ENCODE measurements around the gene NEO1.
"Not testable (repeated sequence)": the region's sequence is repeated elsewhere in the genome, so short reads cannot be mapped to it uniquely, and the experiment has no call there.

The NEO1 gene

DNA sequence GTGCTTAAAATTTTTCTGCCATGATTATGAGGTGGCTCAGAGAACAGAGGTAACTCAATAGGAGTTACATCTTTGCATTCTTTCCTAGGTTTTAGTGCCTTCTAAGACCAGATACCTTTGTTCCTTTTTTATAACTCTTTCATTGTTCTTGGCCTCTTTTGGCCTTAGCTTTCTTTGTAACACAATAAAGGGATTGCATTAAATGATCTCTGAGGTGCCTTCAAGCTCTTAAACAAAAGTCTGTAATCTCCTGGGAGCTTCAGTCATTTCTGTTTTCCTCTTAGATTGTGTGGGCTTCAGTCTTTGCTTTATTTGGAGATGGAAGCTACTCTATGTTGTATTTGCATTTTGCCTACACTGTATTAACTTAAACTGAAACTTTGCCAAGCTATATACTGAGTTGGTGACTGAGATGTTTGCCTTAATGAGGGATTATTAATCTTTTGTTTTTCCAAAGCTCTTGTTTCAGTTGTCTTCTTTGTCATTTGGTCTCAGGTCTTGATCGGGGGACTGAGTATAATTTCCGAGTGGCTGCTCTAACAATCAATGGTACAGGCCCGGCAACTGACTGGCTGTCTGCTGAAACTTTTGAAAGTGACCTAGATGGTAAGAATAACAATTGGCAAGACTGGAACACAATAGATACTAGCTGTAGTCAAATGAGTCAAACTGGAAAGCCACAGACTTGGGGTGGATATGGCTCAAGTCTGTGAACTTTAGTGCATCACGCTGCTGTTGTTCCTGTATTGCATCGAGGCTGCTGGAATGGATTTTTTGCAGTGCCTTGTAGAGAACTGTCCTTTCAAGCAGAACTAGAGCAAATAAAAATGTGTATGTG, 206.2 kb downstream of the NEO1 start:
- DNase-seq (ENCODE audit: low read depth, low spot score), result no peak

DNA sequence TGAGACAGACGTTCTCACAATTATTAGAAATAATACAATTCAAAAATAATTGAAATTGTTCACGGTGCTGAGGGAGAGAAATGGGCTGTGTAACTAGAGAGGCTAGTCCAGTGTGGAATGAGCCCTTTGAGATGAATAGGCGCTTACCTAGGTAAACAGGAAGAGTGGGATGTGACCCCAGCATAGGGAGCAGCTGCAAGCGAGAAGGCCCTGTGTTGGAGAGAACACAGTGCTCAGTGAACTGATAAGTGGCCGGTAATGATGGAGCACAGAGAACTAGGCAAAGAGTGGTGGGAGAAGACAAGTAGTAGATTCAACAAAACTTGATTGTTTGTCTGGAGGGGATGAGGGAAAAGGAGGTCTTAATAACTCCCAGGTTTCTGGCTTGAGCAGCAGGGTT, 212.6 kb downstream of the NEO1 start:
- no peak for DNase-seq (ENCODE audit: low read depth, low spot score)

DNA sequence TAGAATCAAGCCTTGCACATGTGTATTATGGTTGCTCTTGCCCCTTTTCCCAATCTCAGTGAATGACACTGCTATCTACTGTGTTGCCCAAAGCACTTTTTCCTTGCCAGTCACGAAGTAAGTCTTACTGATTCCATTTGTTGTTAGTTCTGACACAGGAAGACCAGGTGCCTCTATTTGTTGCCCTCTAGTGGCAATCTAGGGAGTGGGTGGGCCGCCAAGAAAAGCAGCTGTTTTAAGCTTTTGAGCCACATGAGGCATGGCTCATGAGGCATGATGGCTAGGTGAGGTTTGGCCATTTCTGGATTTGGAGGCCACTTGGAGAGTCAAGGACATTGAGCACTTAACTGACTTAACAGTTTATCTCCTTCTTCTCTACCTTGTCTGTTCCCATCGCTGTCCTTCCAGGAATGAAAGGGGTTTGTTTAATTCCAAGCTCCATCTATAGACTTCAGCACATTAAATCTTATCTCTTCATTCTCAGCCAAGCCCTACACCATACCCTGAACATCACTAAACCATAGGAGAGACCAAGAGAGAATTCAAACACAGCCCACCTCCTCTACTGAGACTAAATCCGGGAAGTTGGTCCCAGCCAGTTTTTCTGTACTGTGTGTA, 213.4 kb downstream of the NEO1 start:
- DNase-seq (ENCODE audit: low read depth, low spot score), result no peak

DNA sequence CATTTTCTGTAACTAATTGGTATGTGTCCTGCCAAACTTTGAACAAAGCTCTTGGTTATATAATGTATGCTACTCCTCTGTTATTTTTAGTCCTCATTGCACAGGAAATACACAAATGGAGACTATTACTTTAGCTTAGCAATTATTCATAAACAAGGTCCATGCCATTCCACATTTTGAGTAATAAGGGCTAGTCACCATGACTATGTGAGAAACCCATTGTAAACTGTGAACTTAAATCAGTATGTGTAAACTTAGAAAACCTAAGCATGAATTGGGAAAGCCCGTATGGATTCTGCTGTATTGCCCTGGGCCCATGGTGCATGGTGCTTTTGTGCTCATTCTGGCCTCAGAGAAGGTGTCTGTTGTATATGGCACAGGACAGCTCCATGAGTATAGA, 216.2 kb downstream of the NEO1 start:
- no peak for DNase-seq (ENCODE audit: low read depth, low spot score)

DNA sequence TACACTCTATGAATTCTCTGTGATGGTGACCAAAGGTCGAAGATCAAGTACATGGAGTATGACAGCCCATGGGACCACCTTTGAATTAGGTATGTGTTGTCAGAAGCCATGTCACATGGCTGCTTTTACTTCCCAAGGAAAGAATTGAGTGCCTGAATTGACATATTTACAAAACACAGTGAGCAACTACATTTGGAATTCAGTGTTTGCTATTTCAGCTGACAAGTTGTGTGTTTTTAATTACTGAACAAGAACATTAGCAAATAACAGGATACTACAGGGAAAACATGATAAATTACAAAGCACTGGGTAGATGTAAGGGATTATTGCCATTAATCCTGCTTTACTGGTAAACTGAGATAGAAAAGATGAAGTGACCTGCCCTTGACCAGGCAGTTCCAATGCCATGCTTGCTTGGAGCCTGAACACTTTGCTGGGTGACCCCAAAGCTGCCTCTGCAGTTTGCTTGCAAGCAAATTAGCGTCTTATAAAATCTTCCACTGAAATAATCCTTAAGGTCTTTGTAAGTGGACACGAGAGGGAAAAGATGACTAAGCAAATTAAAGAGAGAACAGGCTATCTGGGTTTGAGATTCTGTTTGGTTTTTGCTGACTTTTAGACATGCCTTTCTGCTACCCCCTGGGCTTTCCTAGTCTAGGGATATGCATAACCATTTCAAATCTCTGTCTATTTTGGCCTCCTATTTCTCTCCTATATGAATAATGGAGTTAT, 218.3 kb downstream of the NEO1 start:
- DNase-seq (ENCODE audit: low read depth, low spot score), result no peak

DNA sequence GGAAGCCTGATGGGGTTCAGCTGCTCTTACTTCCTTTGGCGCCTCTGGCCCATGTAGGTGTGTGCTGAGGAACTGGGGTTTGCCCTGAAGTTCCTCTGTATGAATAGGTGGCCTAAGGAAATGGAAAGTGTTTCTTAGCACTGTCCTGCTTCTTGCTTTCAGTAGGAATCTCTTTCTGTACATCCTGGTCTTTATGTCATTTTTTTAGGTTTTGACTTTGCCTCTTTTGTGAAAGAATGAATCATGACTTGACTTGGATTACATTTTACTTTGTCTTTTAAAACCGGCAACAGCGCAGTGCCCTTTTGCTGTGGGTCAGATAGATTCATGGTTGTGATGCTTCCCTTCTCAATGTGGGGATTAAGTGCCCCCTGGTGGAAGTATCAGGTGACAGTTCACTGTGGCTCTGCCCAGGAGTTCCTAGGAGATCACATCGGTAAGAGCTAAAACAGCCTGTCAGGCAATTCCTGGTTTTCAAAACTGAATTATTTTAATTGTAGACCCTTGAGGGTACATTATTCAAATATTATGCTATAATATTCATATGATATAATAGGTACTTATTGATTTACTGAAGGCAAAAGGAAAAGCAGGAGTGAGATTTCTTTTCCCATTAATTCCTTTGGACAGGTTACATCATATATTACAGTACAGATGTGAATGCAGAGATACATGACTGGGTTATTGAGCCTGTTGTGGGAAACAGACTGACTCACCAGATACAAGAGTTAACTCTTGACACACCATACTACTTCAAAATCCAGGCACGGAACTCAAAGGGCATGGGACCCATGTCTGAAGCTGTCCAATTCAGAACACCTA, 221.1 kb downstream of the NEO1 start:
- no peak for DNase-seq (ENCODE audit: low read depth, low spot score)

DNA sequence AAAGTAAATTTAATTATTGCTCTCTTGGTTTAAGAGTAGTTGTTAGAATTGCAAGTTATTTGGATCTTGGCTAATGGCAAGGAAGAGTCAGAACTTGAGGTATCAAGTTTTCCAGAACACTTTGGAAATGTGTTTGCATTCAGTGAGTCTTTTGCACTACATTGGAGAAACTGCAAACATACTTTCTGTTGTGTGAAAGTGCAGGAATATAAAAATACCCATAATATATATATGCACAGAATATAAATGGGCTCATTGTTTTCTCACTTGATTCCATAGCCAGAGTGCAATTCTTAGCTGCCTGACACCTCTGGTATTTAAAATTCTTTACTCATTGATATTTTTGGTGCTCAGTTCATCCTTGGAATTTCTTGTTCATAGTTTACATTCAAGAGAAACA, 223.6 kb downstream of the NEO1 start:
- DNase-seq (ENCODE audit: low read depth, low spot score), result no peak

DNA sequence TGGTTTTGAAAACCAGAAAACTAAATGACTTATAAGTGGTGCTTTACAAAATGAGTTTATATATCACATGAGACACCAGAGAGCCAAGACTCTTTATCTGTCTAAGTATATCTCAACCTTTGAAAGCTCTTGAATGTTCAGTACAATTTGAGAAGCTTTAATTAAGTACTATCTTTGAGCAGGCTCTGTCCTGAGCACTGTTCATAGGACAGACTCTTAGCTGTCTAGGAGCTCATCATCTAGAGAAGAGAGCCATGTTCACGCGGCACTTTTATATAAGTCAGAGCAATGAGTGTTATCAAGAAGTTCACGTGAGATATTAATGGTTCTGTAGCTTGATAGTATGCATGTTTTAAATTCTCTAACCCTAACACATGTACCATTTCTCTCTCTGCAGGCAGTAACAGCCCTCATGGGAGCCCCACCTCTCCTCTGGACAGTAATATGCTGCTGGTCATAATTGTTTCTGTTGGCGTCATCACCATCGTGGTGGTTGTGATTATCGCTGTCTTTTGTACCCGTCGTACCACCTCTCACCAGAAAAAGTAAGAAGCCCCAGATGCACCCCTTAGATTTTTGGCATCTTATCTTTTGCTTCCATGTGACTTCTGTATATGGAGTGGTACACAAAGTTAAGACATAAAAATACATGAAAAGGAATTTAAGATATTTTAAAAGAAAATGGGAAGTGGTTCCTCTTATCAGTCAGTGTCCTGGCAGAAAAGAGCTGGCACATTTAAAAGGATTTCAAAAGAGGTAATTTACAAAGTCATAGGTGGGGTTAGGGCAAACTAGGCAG, 230.5 kb downstream of the NEO1 start:
- DNase-seq (ENCODE audit: low read depth, low spot score), result no peak

DNA sequence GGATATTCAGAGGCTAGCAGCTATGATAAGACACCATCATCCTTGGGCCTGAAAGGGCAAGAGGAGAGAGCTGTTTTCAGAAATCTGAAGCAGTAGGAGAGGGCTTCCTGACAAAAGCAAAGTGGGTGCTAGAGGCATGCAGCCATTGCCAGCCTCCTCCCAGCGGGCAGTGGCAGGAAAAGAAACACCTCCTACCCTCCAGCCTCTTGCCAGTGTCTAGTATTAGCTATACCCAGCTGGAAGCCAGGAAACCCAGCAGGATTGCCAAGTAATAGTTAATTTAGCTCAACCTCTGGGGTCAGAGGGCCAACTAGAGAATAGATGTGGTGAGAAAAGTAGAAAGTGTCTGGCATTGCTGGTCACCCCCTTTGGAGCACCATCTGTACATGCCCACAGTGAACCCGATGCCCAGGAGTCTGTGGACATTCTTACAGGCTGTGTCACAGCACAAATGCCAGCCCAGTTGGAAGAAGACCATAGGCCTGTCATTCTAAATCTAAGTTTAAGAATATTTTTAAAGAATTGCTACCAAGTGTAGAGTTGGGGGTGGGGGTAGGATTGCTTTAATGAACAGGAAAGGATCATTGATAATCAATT, 231.2 kb downstream of the NEO1 start:
- no peak for DNase-seq (ENCODE audit: low read depth, low spot score)

DNA sequence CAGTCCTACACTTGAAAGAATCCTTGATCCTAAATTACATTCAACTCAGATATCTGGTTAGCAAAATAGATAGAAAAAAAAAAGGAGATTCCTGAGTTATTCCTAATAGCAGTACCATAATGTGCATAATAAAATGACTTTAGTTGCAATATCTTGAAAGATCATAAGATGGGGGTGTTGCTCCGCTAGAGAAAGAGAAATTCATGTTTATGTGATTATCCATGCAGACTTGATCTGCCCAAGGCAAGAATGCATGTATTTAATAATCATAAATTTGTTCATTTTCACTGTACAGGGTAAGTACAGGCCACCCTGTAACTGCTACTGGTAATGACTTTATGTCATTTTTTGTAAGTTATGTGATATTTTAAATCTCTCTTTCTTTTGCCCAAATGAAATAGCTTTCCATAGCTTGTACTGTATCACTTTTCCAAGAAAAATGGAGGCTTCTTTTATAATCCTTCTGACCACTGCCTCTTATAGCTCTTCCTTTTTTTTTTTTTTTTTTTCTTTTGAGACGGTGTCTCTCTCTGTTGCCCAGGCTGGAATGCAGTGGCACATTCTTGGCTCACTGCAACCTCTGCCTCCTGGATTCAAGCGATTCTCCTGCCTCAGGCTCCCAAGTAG, 231.9 kb downstream of the NEO1 start:
- DNase-seq (ENCODE audit: low read depth, low spot score), result no peak

DNA sequence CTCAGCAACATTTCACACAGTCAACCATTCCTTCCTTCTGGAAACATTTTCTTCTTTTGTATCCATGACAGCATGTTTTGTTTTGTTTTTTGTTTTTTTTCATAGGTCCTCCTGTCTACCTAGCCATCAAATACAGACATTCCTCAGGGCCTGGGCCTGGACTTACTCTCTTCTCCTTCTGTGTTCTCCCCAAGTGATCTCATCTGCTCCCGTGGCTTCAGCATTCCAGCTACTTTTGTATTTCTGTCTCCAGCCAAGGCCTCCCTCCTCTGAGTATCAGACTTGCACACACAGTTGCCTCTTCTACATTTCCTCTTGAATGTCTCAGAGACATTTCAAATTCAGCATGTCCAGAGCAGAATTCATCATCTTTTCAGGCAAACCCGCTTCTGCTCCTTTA, 234.0 kb downstream of the NEO1 start:
- DNase-seq (ENCODE audit: low read depth, low spot score), result no peak

DNA sequence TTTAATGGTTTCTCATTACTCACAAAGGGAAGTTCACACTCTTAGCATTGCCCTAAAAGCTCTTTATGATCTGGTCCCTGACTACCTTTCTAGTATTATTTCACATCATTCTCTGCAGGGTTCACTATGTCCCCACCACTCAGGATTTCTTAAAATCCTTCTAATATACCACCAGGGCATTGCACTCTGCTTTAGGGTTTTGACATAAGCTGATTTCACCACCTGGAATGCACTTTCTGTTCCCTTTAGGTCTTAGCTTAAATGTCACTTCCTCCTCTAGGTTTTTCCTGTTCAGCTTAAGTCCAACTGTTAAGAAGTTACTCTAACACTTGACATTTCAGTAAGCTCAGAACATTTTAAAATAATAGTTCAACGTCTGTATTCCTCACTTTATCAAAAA, 234.8 kb downstream of the NEO1 start:
- no peak for DNase-seq (ENCODE audit: low read depth, low spot score)

DNA sequence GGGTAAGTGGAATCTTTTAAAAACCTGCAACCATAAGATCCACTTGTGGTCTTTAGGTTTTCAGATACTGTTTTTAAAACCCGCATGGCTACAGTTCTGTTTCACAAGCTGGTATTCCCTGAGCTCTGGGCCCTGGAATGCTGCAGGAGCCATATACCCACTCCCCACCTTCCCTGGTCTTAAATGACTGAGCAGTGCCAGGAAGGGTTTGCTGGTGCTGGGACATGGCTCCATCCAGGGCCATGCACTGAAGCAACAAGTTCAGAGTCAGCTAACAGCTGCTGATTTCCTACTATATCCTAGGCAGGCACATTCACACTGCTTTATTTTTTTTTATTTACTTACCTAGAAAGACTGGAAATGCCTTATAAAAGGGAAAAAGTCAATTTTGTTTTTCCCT, 239.2 kb downstream of the NEO1 start:
- no peak for DNase-seq (ENCODE audit: low read depth, low spot score)

DNA sequence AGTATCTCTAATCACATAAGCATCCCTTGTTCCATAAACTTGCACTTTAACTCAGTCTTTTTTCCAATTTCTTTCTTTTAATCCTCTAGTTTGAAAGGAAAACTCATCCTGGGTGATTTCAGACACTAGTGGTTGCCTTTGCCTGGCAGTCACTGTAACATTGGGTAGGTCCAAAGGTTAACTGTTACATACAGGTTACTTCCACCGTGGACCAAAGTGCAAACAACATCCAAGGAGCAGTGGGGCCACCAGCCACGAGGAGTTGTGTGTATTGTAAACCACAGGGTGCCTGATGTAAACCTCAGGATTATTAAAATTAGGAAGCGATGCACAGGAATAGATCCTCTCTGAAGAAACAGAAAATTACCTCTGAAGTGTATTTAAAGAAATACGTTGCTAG, 241.5 kb downstream of the NEO1 start:
- DNase-seq (ENCODE audit: low read depth, low spot score), result no peak

DNA sequence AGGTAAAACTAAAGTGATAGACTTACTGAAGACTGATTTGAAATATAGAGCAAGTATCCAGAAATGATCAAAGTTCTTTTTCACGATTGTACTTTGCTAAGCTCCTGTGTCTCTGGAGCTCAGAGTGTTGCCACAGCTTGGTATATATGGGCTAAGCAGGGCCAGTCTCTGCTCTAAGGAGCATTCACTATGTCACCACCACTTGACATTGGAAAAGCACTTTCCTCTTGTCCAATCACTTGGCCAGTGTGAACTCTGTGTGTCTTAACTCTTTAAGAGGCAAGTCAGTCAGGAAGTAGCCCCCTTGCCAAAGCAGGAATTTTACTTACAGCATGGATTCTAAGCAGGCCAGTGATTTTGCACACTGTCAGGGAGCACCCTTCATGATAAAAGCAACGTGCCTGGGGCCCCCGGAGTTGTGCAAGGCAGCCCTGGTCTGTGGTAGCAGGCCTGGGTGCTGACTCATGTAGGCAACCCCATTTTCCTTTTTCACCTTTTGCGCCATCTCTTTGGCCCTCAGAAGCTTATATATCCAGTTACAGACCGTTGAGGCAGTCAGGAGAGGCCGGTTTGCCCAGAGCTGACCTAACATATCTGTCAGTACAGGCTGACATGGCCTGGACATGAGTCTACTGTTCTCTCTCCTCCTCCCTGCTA, 243.5 kb downstream of the NEO1 start:
- DNase-seq (ENCODE audit: low read depth, low spot score), result no peak

DNA sequence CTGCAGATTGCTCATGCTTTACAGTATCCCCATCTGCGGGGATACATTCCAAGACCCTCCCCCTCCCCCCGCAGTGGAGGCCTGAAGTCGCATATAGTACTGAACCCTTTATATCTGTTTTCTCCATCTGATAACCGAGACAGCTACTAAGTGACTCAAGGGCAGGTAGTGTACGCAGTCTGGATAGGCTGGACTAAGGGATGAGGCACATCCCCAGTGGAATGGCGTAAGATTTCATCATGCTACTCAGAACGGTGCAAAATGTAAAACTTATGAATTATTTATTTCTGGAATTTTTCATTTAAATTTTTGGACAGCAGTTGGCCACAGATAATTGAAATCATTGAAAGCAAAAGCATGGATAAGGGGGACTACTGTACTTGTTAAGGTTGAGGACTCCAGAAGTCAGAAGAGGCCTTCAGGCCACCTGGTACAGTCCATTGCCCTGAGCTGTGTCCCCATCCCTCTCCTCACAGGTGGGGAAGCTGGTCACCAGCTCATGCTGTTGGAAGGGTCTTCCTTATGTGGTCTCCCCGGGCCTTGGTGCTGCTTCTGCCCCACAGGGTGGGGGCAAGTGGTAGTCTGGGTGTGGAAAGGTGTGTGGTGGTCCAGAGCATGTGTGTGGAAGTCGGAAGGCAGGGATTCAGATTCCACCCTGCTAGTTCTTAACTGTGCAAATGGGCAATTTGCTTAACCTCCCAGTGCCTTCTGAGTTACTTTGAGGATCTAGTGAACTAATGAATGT, 244.5 kb downstream of the NEO1 start:
- no peak for DNase-seq (ENCODE audit: low read depth, low spot score)

DNA sequence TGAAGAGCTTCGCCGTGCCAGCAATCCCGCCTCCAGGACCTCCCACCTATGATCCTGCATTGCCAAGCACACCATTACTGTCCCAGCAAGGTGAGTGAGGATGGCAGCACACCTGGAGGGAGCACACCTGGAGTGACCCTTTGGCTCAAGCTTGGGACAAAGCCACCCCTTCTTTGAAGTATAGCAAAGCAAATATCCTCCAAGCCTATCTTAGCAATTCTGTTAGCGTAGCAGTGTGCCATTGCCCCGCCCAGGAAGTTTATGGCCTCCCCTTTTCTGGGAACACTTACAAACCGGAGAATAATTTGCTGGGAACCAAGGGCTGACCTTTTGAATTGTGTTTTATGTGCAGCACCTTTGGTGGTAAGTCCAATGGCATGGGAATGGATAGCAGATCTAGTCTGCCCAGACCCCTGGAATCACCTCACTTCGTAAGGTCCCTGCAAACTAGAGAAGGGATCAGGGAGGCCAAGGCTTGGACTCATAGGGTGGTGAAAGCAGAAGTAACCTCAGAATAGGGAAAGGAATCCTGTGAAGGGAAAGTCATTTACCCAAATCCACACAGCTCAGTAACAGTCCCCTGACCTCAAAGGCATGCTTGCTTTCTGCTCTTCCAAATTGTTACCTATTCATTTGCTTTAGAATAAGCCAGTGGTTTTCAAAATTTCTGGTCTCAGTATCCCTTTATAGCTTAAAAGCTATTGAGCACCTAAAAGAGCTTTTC, 246.4 kb downstream of the NEO1 start:
- no peak for DNase-seq (ENCODE audit: low read depth, low spot score)

DNA sequence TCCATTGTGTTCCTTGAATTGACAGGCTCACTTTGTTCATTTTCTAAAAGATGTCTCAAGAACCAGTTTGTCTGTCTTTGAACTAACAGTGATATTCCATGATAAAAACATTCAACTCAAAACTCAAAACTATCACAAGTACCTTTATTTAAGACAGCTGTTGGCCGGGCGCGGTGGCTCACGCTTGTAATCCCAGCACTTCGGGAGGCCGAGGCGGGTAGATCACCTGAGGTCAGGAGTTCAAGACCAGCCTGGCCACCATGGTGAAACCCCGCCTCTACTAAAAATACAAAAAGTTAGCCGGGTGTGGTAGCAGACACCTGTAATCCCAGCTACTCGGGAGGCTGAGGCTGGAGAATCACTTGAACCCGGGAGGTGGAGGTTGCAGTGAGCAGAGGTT, 248.0 kb downstream of the NEO1 start:
- DNase-seq (ENCODE audit: low read depth, low spot score), result not testable (repeated sequence)

All from activated naive CD8-positive, alpha-beta T cell treated with anti-CD3 and anti-CD28 coated beads, Interleukin-2, amount 50 U/mL, for 16 hours (primary cell).